GM12878 (cell line): ENCODE measurements around the gene ZNF48. TPM values are rescaled to one million over a fixed set of nuclear protein-coding genes. Genes with fewer than 3 reads are reported as not detected.

Experiments used
- BCL11A ChIP-seq: IDR thresholded peaks from 2 replicates; pipeline ENCODE4 v1.6.1; 2011; ENCODE audit warnings: low read depth, low read length
- CBX5 ChIP-seq: sonication (generic); IDR thresholded peaks from 2 replicates; pipeline ENCODE4 v1.6.1; 2016; ENCODE audit warnings: low read depth, moderate library complexity, mild to moderate bottlenecking, inconsistent platforms
- E4F1 ChIP-seq: fragments of 450-650 bp; IDR thresholded peaks from 2 replicates; pipeline ENCODE4 v1.6.1; 2018; ENCODE audit warnings: borderline replicate concordance, mild to moderate bottlenecking; ENCODE audit not compliant: partially characterized antibody
- SP1 ChIP-seq: IDR thresholded peaks from one replicate; pipeline ENCODE4 v1.6.1; 2011; ENCODE audit warnings: low read depth, low read length
- SUPT20H ChIP-seq: IDR thresholded peaks from 2 replicates; pipeline ENCODE4 v1.6.1; 2011; ENCODE audit warnings: low read depth, mild to moderate bottlenecking, low read length, moderate library complexity, borderline replicate concordance; ENCODE audit not compliant: control insufficient read depth
- ZNF217 ChIP-seq: fragments of 450-650 bp; IDR thresholded peaks from 2 replicates; pipeline ENCODE4 v1.6.1; 2017; ENCODE audit warnings: antibody characterized with exemption, mild to moderate bottlenecking
- ZNF24 ChIP-seq: fragments of 450-650 bp; IDR thresholded peaks from 2 replicates; pipeline ENCODE4 v1.6.1; 2017; ENCODE audit warnings: antibody characterized with exemption, mild to moderate bottlenecking
- ZNF687 ChIP-seq: fragments of 450-650 bp; IDR thresholded peaks from 2 replicates; pipeline ENCODE4 v1.6.1; 2017; ENCODE audit warnings: mild to moderate bottlenecking, moderate library complexity
- polyA plus RNA-seq, 11 experiments: library from polyadenylated mRNA; depleted of rRNA in 4 of 11; unstranded in 6 of 11; stranded (reverse) in 5 of 11; fragments of >200 nt; fragmentation: Nextera tagmentation in 4 of 11; fragmentation: Illumina TruSeq in 1 of 11; extraction: Ambion mirVana in 4 of 11; extraction: Trizol in 1 of 11; gene quantifications; 1 replicate in 1 of 11; 2 replicates in 10 of 11; pipeline versions ENCODE4 v1.2.1 to v1.2.3, GENCODE V29; 2011 to 2016; ENCODE audit warnings: inconsistent platforms in 2 of 11, missing spikeins in 2 of 11, low read depth in 1 of 11
- total RNA-seq, 4 experiments: library from RNA; depleted of rRNA in 3 of 4; stranded (reverse); fragments of >200 nt in 3 of 4; fragmentation: Illumina TruSeq in 1 of 4; extraction: Trizol in 1 of 4; gene quantifications; 2 replicates each; pipeline versions ENCODE4 v1.2.1 to v1.2.3, GENCODE V29; 2013 to 2021

ZNF48 gene
- total and polyA plus RNA-seq, 10 of the 15 experiments (the other 5 are each of a cell fraction or from before 2014, with no cell fraction given) = 0.14 to 12.0 (median 4.2) TPM

- TF ChIP-seq ZNF24 (no peak), ZNF217 (no peak), BCL11A (no peak), E4F1 (no peak), SP1 (no peak), ZNF687 (no peak), CBX5 (no peak), SUPT20H (no peak)
Observed at GRCh38 chr16:30372038-30372712, 23.0 kb upstream of the ZNF48 start (continued).
